Measurements from ENCODE around the gene SPACA4.

DNA sequence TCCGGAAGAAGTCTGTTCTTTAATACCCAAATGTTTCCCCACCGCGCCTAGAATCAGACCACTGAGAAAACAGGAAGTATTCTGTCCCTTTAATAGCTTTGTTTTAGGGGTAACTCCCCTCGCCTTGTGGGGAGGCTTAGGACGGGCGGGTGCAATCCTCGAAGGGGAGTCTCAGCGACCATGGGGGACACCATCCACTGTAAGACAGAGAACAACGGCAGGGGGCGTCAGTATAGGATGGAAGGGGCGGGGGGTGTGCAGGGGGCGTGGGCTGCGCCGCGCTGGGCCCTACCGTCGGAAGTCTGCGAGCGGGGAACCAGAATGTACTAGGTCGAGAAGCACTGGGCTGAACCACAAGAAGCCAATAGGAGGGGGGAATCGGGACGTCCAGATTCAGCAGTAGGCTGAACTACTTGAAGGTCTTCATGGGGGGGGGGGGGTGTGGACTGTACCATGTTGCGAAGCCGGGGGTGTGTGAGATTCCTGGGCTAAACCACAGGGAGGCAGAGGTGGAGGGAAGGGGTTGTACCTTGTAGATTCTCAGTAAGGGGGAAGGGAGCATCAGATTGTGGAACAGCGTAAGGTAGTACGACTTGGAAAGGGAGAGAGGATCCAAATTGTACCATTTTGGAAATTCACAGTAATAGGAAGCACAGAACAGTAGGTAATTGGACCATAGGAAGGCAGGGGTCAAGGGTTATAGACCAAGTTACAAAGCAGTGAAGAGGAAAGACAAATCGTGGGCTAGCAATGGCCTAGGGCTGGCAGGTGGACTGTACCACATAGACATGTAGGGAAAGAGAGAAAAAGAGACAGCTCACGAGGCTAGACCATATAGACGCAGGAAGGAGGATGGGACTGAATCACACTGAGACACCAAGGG lies 31.6 kb downstream of the SPACA4 start:
- TF ChIP-seq TOX (CRISPR knock-in tag; IDR thresholded peaks at IDR 0.05; ENCODE audit: borderline replicate concordance) (no peak), ESRRG (CRISPR knock-in tag; IDR thresholded peaks at IDR 0.05) (no peak)

Measured in SK-N-SH treated with all-trans-retinoic acid at 6 μM for 48 hours (cell line).